Stromal cell of bone marrow (primary cell): ENCODE results near the gene XRCC3.
A peak's percentile ranks its signal among the peaks of the same experiment; 100 is the strongest.

Source experiments
- DNase-seq: peaks from one replicate; pipeline ENCODE4 v3.0.0-alpha.2; 2012; ENCODE audit warnings: low read depth

XRCC3 gene

DNA sequence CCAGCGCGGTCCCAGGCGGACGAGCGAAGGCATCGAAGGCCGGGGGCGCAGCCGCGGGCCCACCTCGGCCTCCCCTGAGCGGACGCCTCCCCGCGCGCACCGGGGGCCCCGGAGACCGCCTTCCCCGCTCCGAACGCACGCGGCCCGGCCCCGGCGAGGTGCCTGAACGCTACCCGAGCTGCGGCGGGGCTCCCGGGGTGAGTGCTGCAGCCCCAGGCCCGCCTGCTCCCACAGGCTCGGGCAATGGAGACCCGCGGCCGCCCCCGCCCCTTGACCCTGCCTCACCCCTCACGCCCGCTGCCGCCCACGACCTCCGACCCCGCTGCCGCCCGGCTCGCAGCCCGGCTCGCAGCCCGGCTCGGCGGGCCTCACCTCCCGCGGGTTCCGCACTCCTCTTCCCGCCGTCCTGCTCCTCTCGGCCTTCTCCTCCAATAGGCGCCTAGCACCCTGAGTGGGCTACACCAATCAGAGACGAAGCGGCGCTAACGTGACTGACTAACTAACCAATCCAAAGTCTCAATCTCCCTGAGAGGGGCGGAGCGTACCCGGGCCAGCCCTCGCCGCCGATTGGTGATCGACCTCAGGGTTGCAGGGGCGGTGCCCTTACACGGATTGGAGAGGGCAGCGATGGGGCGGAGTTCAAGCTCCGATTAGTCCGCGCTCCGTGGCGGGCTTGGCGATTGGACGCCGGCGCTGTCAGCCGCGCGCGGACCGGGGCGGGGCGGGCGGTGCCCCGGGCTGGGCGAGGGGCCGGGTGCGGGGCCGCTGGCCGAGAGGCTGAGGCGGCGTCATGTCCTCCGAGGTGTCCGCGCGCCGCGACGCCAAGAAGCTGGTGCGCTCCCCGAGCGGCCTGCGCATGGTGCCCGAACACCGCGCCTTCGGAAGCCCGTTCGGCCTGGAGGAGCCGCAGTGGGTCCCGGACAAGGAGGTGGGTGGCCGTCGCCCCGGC lies at the start of gene XRCC3, which contains the start of gene ZFYVE21:
Gene XRCC3 (minus strand): TSS at position 400 of the 949 bp plus-strand sequence. CDS start 4,364 bp downstream, outside the sequence.
Gene ZFYVE21 (plus strand): TSS at position 759 of the 949 bp plus-strand sequence. CDS start 32 bp downstream, at position 791.
- peak; percentile 98 for DNase-seq

DNA sequence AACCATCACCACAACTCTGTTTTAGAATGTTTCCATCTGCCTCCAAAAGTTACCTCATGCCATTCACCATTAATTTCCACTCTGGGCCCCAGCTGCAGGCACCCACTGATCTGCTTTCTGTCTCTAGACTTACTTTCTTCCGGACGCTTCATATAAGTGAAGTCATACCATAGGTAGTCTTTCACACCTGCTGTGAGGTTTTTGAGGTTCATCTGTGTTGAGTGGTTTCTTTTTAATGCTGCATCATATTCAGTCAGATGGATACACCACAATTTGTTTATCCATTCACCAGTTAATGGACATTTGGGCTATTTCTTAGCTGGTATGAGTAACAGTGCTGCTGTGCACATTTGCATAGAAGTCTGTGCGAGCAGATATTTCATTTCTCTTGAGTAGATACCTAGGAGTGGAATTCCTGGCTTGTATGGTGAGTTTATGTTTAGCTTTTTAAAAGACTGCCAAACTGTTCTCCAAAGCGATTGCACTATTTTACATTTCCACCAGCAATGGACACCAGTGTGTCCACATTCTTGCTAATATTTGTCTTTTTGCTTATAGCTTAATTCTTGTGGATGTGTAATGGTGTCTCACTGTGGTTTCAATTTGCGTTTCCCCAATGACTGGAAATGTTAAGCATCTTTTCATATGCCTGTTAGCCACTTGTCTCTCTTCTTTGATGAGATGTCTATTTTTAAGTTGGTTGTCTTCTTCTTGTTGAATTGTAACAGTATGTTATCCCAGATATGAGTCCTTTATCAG lies 48.7 kb upstream of the XRCC3 start:
- DNase-seq: no peak

DNA sequence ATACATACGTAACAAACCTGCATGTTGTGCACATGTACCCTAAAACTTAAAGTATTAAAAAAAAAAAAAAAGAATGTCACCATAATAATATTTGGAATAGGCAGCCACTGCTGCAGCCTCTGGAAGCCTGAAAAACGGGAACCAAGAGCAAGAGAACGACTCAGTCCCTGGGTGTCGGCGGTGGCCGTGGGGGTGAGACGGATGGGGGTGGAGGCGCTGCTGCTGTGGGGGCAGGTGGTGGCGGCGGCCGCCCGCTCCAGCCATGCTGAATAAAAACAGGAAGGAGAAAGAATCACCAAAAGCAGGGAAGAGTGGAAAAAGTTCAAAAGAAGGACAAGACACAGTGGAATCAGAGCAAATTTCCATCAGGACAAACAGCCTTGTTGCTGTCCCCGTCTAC lies 47.3 kb upstream of the XRCC3 start:
- no peak for DNase-seq

DNA sequence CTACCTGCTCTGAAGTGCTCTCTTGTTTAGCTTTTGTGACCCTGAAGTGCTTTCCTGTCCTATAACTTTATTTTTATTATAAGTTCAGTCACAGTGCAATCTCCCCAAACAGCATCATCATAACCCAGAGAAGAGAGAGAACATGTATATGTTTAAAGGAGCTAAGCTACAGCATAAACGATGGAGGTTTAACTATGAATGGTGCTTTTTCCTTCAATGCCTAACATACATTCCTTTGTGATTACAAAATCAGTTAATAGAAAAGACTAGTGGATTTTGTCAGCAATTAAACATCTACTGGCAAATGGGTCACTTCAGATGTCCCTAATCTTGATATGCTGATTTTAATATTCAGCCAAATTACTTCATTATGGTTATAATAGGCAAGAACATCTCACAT lies 46.8 kb upstream of the XRCC3 start:
- DNase-seq: no peak

DNA sequence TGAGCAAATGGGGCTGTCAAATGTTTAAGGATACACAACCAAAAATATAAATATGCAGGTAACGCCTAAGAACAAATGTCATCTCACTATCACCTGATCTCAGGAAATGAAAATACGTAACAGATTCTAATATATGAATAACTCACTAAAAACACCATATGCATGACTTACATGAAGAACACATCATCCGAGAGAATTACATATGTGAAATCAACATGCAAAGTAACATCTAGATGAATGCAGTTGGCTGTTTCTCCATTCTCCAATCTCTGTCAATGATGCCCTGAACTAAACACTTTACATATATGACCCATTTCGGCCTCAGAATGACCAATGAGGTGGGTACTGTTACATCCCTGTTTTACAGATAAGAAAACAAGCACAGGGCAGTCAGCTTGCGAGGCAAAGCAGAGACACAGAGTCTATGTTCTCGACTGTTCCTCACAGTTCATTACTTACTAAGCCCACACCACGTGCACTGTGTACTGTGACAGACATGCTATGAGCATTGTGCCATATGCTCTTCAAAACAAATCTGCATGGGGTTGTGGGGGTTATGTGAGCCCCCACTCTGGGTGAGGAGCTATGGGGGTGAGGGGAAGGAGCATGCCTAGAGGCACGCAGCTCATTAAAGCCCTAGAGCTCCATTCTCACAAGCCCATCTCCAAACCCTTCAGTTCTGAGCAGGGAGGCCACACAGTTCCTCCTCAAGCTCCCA lies 43.0 kb upstream of the XRCC3 start:
- DNase-seq: no peak

DNA sequence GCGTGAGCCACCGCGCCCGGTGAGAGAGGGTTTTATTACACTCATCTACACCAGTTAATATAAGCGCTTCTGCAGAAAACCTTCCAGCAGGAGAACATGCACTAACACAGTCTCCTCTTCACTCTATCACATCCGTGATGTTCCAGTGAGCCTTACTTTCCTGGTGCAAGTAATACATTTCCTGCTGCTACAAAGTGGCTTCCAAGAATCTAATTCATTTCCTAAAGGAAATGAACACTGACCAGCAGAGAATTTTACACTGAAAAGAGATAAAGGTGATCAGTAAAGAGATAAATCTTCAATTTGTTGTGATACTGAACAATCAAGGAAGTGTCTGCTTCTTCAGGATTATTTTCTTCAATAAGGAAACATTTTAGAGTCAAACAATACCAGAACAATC lies 39.8 kb upstream of the XRCC3 start:
- DNase-seq: no peak

DNA sequence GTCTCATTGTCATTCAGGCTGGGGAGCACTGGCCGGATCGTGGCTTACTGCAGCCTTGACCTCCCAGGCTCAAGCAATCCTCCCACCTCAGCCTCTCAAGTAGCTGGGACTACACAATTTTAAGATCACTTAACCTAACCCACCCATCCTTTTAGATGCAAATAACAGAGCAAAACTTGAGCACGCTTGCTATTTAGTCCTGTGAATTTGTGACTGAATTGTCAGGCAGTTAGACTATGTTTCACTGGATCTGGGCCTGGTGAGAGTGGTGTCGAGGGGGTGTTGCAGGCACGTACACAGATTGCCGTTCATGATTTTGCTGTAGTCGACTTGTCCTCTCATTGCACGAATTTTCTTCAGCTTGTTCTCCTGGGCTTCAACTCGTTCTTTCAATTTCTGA lies 38.5 kb upstream of the XRCC3 start:
- DNase-seq: no peak

DNA sequence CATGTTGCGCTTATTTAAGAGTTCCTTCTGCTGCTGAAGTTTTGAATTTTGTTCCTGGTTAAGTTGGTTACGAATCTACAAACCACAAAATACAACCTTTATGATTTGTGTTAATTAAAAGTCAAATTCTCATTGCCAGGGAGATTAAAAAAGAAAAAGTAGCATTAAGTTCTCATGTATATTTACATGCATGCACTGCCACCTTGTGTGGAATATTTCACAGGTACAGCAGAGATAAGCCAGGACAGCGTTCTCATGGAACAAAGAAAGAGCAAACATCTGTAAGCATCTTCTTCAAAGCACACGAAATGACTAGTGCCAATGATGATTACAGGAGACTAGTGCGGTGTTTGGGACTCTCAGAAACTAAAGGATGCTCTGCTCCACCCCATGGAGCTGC lies 34.6 kb upstream of the XRCC3 start:
- DNase-seq: no peak

DNA sequence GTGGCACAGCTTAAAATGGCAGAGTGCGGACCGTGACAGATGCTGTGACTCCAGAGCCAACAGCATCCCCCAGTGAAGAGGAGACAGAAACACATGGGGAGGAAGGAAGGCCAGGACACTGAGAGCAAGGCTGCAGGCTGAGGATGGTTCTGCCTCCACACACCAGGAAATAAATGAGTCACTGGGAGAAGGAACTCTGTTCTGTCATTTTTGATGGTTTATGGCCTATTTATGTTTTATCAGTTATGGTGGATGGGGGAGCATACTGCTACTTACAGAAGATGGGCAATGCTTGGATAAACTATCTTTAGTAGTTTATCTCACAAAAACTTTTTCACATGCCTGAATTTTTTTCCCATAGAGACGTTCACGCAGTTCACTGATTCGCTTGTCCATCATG lies 34.2 kb upstream of the XRCC3 start:
- no peak for DNase-seq

DNA sequence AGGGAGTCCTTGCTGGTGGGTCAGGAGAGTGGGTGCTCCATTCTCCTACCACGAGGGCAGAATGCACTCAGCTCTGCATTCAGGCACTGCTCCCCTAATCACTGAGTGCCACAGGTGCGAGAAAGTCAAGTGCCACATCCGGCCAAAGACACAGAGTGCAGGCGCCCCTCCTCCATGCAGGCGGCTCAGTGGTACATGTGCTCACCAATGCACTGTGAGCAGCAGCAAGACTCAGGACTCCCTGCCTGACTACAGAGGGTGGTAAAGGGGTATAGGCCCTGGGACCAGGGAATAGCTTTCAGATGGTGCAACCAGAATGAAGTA lies 33.2 kb upstream of the XRCC3 start:
- no peak for DNase-seq

DNA sequence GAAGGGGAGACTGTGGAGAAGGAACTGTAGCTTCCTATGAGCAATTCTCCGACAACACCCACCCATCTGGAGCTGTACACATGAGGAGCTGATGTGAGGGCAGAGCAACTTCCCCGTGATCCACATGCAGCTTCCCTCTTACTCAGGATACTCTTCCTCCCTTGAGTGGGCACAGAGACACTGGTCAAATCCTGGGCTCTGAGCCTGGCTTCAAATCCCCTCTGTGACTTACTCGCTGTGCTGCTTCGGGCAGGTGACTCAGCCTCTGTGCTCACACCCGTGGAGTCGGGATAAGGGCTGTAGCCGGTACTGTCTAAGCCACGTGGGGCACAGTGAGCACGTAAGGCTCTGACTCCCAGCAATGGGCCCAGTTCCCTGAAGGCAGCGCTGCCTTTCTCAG lies 31.4 kb upstream of the XRCC3 start:
- no peak for DNase-seq

DNA sequence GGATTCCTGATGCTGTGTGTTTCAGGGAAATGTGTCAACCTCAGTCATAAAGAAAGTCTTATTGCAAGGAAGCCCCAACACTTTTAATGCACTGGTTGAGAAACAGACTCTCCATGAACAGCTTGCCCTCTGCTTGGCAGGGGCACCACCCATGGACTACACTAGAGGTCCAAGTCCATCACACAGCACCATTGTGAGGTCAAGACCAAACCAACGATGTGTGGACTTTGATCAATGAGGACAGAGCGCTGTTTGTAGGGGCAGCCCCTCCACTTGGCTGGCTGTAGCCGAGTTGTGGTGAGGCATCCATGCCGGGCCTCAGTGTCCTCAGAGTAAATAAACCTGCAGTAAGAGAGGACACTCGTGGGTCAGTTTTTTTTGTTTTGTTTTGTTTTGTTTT lies 30.2 kb upstream of the XRCC3 start:
- no peak for DNase-seq

DNA sequence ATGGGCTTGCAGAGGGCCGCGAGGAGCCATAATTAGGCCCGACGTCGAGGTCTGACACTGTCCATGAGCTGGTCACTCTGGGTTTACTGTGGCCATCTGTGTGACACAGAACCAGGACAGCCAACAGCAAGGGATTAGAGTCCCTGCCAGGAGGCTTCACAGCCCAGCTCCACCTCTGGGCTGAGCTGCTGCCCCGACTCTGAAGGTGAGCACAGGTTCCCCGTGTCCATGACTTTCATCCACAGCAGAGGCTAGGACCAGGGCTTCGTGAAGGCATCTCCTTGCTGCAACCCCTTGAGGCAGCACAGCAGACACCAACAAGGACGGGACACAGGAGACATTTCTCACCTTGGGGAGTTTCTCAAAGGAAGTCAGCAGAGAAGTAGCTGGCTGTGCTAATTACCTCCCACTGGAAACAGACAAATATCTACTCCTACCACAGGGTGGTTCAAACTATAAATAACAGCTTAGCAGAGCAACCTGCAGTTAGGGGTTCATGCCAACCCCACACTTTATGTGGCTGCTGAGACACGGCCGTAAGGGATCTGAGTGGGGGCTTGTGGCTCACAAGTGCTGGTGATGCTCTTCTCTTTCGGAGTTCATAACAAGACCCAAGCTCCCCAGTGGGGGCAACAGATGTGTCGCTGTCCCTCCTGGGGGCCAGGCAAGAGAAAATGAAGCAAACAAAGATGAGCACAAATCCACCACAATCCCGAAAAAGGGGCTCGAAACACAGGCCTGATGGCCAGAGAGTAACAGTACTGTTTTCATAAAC lies 29.6 kb upstream of the XRCC3 start:
- no peak for DNase-seq

DNA sequence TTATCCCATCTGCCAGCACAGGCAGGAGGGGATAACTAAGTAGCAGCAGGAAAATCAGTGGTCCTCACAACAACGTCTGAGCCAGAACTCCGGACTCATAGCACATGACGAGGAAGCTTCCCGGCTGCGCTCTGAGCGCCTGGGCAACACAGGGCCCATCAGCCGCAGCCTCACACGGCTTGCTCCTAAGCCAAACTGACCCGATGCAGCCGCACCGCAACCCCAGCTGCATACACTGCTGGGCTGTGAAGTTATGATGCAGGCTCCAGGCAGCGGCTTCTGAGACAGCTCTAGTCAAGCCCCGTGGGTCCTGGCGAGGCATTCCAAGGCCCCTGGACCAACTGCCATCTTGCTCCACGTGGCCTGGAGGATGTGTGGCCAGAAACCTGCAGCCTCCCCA lies 28.4 kb upstream of the XRCC3 start:
- no peak for DNase-seq

DNA sequence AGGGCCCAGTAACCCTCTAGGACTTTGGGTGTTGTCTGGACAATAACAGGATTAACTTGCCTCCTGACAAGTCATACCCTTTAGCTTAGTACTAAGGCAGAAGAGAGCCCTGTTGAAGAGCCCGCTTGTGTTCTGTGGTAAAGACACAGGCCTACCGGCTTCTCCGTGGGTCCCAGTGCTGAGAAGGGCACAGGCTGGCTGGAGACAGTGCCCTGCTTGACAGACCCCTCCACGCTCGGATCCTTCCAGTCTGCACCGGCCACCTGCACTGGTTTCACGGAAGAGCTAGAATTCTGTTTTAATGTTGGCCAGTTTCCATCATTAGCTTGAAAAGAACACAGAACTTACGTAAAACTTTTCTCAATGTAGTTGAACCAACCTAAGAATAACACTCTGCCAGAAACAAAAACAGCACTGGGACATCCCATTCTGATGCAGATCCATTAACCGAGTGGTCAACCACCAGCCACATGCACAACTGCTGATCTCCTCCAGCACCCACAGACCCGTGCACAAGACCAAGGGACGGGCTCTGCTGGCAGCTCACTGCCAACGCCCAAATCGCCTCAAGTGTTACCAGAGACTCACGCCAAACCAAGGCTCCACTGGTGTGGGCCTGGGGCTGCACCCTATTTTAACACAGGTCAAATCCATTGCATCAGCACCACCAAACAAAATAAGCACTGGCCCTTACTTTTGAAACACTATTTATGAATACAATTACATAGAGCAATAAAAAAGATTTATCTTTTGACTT lies 27.4 kb upstream of the XRCC3 start:
- no peak for DNase-seq

DNA sequence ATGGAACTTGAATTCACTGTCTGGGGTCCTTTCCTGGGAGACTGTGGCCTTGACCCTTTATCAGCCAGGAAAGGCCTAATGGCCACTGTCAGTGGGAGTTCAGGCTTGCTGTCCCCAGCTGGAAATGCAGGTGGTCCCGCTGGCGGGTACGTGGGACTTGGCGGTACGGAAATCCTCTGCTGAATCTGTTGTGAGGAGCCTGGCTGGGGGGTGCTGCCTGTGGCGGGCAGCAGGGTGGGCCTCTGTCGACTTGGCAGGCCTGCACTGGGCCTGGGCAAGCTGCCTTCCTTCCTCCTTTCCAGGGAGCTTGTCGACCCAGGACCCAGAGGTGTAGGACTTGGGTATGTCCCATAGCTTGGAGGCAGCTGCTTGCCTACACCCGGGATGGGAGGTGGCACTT lies 26.6 kb upstream of the XRCC3 start:
- no peak for DNase-seq

DNA sequence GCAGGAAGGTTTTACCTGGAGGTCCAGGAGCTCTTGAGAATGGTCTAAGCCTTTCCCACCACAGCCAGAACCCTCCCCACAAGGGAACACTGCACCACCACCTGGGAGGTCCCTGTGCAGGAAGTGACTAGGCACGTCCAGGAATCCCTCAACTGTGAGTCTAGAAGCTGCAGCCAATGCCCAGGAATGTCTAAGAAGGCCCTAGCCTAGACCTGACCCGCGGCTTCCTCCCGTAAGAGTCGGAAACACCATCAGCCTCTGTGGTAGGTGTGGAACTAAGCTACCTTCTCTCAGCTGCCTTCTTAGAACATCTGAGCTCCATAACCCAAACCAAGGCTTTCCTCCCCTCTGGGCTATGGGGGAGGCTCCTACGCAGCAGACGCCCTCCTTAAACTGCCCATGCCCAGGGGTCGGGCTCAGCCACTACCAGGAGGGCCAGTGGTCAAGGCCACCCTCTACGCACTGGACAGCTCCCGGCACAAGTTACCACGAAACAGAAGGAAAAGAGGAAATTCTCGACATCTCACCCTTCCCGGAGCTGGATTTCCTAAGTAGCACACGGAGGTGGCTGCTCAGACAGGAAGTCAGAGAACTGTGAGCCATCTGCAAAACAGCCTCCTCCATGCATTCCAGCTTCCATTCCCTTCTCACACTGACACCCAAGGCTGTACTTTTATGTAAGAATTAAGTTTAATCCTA lies 25.9 kb upstream of the XRCC3 start:
- no peak for DNase-seq

DNA sequence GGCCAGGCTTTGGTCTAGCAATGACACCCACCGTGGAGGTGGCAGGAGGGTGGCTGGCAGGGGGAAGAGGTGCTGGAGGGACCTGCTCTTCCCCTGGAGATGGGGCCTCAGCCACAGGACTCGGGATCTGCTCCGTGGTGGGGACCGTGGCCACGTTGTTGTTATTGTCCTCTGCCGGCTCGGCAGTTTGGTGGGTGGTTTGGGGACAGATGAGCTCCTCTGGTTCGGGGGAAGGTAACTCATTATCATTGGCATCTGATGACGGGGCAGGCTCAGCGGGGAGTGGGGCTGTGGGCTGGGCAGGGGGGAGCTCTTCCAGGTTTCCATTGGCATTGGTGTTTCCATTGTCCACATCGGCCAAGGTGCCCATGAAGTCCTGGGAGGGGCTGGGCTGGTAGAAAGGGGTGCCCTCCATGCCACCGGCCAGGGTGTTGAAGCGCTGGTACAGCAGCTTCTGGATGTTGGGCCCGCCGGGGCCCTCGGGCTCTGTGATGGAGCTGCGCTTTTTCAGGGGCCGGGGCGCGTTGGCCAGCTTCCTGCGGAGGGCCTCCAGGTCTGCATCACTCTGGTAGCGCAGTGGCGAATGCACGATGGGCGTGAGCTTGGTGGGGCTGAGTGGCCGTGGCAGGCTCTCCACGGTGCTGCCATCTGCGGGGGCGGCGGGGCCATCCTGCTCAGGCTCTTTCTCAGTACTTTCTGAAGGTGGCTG lies 24.7 kb upstream of the XRCC3 start:
- DNase-seq: no peak

DNA sequence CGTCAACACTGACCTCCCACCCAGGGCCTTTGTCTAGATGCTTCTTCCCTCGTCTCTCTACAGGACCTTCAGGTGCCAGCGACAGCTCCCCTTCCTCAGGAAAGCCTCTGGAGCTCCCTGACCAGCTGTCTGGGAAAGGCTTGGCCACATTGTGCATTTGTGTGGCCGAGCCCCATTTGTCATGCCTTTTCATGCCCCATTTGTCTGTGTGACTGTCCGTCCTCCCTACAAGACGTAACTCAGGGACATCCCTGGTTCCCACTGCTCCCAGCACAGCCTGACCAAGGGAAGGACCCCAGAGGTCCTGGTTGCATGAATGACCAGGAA lies 24.2 kb upstream of the XRCC3 start:
- no peak for DNase-seq
